ENCODE results near the gene LCN15. TPM values are rescaled to one million over a fixed set of nuclear protein-coding genes. Genes with fewer than 3 reads are reported as not detected.

The LCN15 gene
- total RNA-seq, 1 experiment from 2014 or later, result 0.05 TPM

GRCh38 chr9:136784249-136784996 lies 20.1 kb upstream of the LCN15 start:
- intact Hi-C loops (cut with micrococcal nuclease; ENCODE audit: unreplicated experiment) (no loop called here), in situ Hi-C loops (cut with HindIII; ENCODE audit: low pct_unique_long_range_greater_than_20kb, low sequenced_read_pairs) (no loop called here)
- no peak for TF ChIP-seq SIN3A (IDR thresholded peaks at IDR 0.05; ENCODE audit: borderline replicate concordance, insufficient read depth, low read depth, low read length)
- TF ChIP-seq TCF7L2 (IDR thresholded peaks at IDR 0.05; ENCODE audit: low read depth, low read length), result no peak
- no peak for TF ChIP-seq POLR2AphosphoS5 (IDR thresholded peaks at IDR 0.05; ENCODE audit: low read depth, low read length)
- TF ChIP-seq REST (IDR thresholded peaks at IDR 0.05; ENCODE audit: insufficient read depth in 1 of 2, low read depth in 2 of 2, low read length in 1 of 2), result no peak
- peak; percentile 72 for TF ChIP-seq CTCF (IDR thresholded peaks at IDR 0.05)
- no TSS peak for BruUV-seq (replicated peaks)
- no peak overlapping the region for H3K27ac ChIP-seq (ENCODE audit: low read length)
- H3K9me3 ChIP-seq (ENCODE audit: control insufficient read depth, insufficient read depth, low read depth, low read length), result no peaks in the 10 kb centered on the region
- ChIA-PET POLR2A (no interaction called here), CTCF (no interaction called here)
- no peaks in the 10 kb centered on the region; the same call in 1 of the 2 replicates for H3K4me1 ChIP-seq (ENCODE audit: control insufficient read depth, insufficient read depth, low read length)
- no peaks in the 10 kb centered on the region for H3K27me3 ChIP-seq (ENCODE audit: control insufficient read depth, insufficient read depth, low read length)
- DNase-seq (ENCODE audit: low read depth, low spot score) (no peak), ATAC-seq (no peak)
- H3K36me3 ChIP-seq (ENCODE audit: control insufficient read depth, insufficient read depth, low read length), result no peaks in the 10 kb centered on the region
- H3K4me3 ChIP-seq (ENCODE audit: low read depth in 2 of 2, low read length in 2 of 2), result no peak overlapping the region

- no peak overlapping the region for H3K4me3 ChIP-seq (ENCODE audit: low read depth in 2 of 2, low read length in 2 of 2)
- H3K9me3 ChIP-seq (ENCODE audit: control insufficient read depth, insufficient read depth, low read depth, low read length), result no peaks in the 10 kb centered on the region
- intact Hi-C loops (cut with micrococcal nuclease; ENCODE audit: unreplicated experiment) (no loop called here), in situ Hi-C loops (cut with HindIII; ENCODE audit: low pct_unique_long_range_greater_than_20kb, low sequenced_read_pairs) (no loop called here)
- H3K27me3 ChIP-seq (ENCODE audit: control insufficient read depth, insufficient read depth, low read length), result no peaks in the 10 kb centered on the region
- no peak for TF ChIP-seq TCF7L2 (IDR thresholded peaks at IDR 0.05; ENCODE audit: low read depth, low read length)
- no peak for TF ChIP-seq CTCF (IDR thresholded peaks at IDR 0.05)
- no peak for TF ChIP-seq POLR2AphosphoS5 (IDR thresholded peaks at IDR 0.05; ENCODE audit: low read depth, low read length)
- no peak for TF ChIP-seq SIN3A (IDR thresholded peaks at IDR 0.05; ENCODE audit: borderline replicate concordance, insufficient read depth, low read depth, low read length)
- TF ChIP-seq REST (IDR thresholded peaks at IDR 0.05; ENCODE audit: insufficient read depth in 1 of 2, low read depth in 2 of 2, low read length in 1 of 2), result no peak
- DNase-seq (ENCODE audit: low read depth, low spot score) (no peak), ATAC-seq (no peak)
- POLR2A ChIA-PET, result no interaction called here
- no TSS peak for BruUV-seq (replicated peaks)
- no peaks in the 10 kb centered on the region for H3K4me1 ChIP-seq (ENCODE audit: control insufficient read depth, insufficient read depth, low read length)
- CTCF ChIA-PET, result interaction anchor here (0.6 kb wide), 1 partner anchor 100 kb away, joined by 3 read pairs; no protein-coding TSS in a partner anchor
- no peaks in the 10 kb centered on the region for H3K36me3 ChIP-seq (ENCODE audit: control insufficient read depth, insufficient read depth, low read length)
- H3K27ac ChIP-seq (ENCODE audit: low read length), result no peak overlapping the region
Observed at GRCh38 chr9:136782452-136782851, 18.1 kb upstream of the LCN15 start.

Data from Panc1 (cell line).